AG09309 (cell line): ENCODE results near the gene PXMP2.

Experiments used
- DNase-seq: peaks from one replicate; pipeline ENCODE4 v3.0.0-alpha.2; 2010; ENCODE audit warnings: low read depth
- H3K4me3 ChIP-seq: 2 replicates; pipeline ENCODE4 v1.5.1; 2011; ENCODE audit warnings: mild to moderate bottlenecking, low read depth, low read length, moderate library complexity; ENCODE audit not compliant: control insufficient read depth
- TF ChIP-seq, protein P1 (sequence below): IDR thresholded peaks from 2 replicates; pipeline ENCODE4 v1.5.1; 2011; ENCODE audit warnings: mild to moderate bottlenecking, low read depth, low read length, inconsistent platforms; ENCODE audit not compliant: insufficient read depth, control insufficient read depth; ENCODE audit errors: missing control alignments

PXMP2 gene

GRCh38 chr12:132754160-132754932 is 67.0 kb downstream of the PXMP2 start:
- no peak for DNase-seq
- H3K4me3 ChIP-seq, result no peak overlapping the region
- TF ChIP-seq, protein P1, sequence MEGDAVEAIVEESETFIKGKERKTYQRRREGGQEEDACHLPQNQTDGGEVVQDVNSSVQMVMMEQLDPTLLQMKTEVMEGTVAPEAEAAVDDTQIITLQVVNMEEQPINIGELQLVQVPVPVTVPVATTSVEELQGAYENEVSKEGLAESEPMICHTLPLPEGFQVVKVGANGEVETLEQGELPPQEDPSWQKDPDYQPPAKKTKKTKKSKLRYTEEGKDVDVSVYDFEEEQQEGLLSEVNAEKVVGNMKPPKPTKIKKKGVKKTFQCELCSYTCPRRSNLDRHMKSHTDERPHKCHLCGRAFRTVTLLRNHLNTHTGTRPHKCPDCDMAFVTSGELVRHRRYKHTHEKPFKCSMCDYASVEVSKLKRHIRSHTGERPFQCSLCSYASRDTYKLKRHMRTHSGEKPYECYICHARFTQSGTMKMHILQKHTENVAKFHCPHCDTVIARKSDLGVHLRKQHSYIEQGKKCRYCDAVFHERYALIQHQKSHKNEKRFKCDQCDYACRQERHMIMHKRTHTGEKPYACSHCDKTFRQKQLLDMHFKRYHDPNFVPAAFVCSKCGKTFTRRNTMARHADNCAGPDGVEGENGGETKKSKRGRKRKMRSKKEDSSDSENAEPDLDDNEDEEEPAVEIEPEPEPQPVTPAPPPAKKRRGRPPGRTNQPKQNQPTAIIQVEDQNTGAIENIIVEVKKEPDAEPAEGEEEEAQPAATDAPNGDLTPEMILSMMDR, result no peak
